OCI-LY7 (cell line): Measurements from ENCODE around the gene HEPN1.

Source experiments
- CTCF ChIP-seq: fragments of 200-600 bp; sonication (generic); conservative IDR thresholded peaks from 2 replicates; pipeline ENCODE4 v1.5.1; 2014; ENCODE audit warnings: mild to moderate bottlenecking, antibody characterized with exemption, low read length, moderate library complexity, mixed read lengths
- EZH2phosphoT487 ChIP-seq: fragments of 200-600 bp; sonication (generic); IDR thresholded peaks from 2 replicates; pipeline ENCODE4 v1.6.1; 2018; ENCODE audit warnings: low read depth, borderline replicate concordance, mild to moderate bottlenecking, mixed run types, antibody characterized with exemption, low read length, moderate library complexity, mixed read lengths

- TF ChIP-seq CTCF (no peak), EZH2phosphoT487 (no peak)
These were observed 43.6 kb upstream of the HEPN1 start for GRCh38 chr11:124875401-124875800.
